Measurements from ENCODE around the gene CASTOR1.

The CASTOR1 gene

GRCh38 chr22:30318799-30319419 is 29.6 kb upstream of the CASTOR1 start:
- DNase-seq (ENCODE audit: low read depth in 2 of 2) = no peak

- no peak for DNase-seq (ENCODE audit: low read depth in 2 of 2)
Observed at GRCh38 chr22:30317778-30318177, 28.5 kb upstream of the CASTOR1 start.

DNA sequence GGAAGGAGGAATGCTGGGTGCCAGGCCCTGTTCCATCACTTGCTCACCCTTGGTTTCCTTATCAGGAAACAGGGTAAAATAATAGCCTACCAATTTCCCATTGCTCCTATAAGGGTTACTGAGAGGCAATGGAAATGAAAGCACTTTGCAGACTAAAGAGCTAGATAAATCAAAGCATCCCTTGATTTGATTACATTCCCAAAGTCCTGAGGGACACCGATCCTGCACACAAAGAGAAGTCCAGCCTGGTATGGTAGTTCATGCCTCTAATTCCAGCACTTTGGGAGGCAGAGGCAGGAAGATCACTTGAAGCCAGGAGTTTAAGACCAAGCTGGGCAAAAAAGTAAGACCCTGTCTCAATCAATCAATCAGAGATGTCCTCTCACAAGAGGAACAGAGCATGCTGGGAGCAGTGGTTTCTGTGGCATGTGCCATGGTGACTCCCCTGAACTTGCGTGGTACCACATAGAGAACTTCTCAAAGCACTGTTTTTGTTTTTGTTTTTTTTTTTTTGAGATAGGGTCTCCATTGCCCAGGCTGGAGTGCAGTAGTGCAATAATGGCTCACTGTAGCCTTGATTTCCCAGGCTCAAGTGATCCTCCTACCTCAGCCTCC is 26.8 kb upstream of the CASTOR1 start:
- DNase-seq (ENCODE audit: low read depth in 2 of 2) = no peak

GRCh38 chr22:30314915-30315314 is 25.6 kb upstream of the CASTOR1 start:
- no peak for DNase-seq (ENCODE audit: low read depth in 2 of 2)

- no peak for DNase-seq (ENCODE audit: low read depth in 2 of 2)
Observed at GRCh38 chr22:30313527-30314363, 24.4 kb upstream of the CASTOR1 start.

DNA sequence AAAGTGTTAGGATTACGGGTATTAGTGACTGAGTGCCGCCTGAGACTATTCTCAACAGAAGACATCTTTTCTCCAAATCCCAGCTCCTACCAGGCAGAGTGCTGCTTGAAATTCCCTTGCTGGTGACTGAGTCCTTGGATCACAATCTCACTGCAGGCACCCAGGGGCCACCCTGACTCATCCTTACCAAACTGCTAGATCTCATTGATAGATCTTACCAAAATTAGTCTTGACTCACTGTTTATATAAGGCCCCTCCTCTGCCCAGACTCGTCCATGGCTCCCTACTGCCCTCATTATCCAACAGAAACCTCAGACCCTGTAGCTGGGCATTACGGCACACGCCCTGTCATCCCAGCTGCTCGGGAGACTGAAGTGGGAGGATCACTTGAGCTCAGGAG is 22.7 kb upstream of the CASTOR1 start:
- DNase-seq (ENCODE audit: low read depth in 2 of 2) = no peak

DNA sequence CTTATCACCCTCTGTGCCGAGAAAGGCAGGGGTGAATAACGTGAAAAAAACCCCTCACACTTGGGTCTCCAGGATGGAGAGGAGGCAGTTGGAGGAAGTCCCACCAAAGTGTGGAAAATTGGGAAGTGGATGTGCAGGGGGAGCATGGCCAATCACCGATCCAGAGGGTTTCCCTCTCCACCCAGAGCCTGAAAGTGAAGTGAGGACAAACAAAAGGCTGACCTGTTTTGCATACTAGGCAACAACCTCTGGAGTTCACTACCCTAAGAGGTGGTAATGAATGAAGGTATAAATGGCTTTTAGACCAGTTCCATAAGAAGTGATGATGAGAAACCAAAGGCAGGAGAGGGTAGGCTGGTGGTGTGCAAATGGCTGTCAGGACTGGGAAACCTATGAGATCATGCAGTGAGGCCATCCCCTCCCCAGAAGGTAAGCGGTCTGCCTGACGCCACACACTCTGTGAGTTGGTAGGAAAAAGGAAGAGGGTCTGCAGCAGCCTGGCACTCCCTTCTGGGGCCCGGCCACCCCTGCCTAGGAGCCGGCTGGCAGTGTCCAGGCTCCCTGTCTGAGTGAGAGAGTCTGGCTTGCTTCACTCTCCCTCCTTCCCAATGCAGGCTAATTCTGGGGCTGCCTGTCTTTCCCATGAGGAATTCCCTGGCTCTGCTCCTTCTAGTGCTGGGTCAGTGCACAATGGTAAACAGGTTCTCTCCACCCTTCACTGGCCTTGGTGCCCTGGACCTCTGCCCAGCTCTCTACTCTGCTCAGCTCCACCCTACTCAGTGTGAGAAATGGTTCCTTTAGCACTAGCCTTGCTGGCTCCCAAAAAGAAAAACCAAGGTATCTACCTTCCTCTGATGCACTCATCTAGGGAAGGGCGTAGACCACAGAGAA is 21.8 kb upstream of the CASTOR1 start:
- no peak for DNase-seq (ENCODE audit: low read depth in 2 of 2)

DNA sequence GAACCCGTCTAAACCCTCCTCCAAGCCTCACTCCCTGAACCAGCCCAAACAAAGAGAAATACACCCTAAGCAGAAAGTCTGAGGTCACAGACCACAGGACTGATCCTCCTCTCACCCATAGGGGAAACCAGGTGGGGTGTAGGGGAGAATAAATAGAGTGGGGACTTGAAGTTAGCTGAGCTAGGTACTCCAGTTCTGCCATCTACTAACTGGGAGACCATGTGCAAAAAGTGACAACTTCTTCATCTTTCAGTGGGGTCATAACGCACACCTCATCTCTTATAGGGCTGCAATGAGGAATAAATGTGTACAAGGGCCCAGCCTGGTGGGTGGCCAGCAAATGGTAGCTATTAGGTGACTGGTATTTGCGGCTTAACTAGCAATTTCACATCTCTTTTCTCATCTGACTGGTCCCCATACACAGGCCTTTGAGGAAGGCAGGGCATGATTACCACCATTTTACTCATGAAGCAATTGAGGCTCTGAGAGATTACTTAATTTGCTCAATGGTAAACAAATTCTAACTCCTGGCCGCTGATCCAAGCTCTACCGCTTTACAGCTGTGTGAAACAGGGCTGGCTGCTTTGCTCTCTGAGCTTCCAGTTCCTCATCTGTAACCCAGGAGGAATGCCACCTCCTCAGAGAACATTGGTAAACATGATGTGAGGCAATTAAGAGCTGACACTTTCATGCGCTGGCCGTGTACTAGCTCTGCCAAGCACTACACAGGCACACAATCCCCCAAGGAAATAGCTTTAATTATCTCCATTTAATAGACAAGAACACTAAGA is 20.8 kb upstream of the CASTOR1 start:
- DNase-seq (ENCODE audit: low read depth in 2 of 2) = no peak

- DNase-seq (ENCODE audit: low read depth in 2 of 2) = no peak
Observed at GRCh38 chr22:30308518-30309230, 19.4 kb upstream of the CASTOR1 start.

GRCh38 chr22:30308093-30308492 is 18.8 kb upstream of the CASTOR1 start:
- no peak for DNase-seq (ENCODE audit: low read depth in 2 of 2)

GRCh38 chr22:30307041-30307574 is 17.8 kb upstream of the CASTOR1 start:
- DNase-seq (ENCODE audit: low read depth in 2 of 2) = no peak

- DNase-seq (ENCODE audit: low read depth in 2 of 2) = no peak
Observed at GRCh38 chr22:30306627-30307011, 17.3 kb upstream of the CASTOR1 start.

GRCh38 chr22:30305906-30306626 is 16.8 kb upstream of the CASTOR1 start:
- no peak for DNase-seq (ENCODE audit: low read depth in 2 of 2)

DNA sequence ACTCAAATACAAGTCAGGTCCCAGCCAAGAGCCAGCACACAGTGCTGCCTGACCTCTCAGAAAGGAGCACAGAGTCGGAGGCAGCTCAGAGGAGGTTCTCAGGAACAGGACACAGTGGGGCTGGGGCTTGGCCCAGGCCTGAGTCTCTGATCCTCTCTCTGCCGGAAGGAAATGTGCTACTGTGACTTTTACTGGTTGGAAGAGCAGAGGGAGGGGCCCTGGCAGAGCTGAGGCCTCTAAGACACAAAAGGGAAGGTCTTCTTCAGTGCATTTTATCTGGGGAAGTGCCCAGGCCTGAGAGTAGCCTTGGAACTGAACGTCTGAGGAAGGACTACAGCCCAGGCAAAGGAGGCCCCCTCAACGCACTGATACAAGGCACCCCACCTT is 16.2 kb upstream of the CASTOR1 start:
- DNase-seq (ENCODE audit: low read depth in 2 of 2) = no peak

- DNase-seq (ENCODE audit: low read depth in 2 of 2) = no peak
Observed at GRCh38 chr22:30304495-30305244, 15.4 kb upstream of the CASTOR1 start.

GRCh38 chr22:30302810-30303138 is 13.5 kb upstream of the CASTOR1 start:
- DNase-seq (ENCODE audit: low read depth in 2 of 2) = no peak

GRCh38 chr22:30301995-30302809 is 12.9 kb upstream of the CASTOR1 start:
- no peak for DNase-seq (ENCODE audit: low read depth in 2 of 2)

GRCh38 chr22:30299322-30299721 is 10.0 kb upstream of the CASTOR1 start:
- no peak for DNase-seq (ENCODE audit: low read depth in 2 of 2)
